ENCODE data around the gene STK36.

Gene STK36

GRCh38 chr2:218648088-218648786 lies 23.6 kb upstream of the STK36 start:
- TF ChIP-seq ZNF274 (IDR thresholded peaks at IDR 0.05; ENCODE audit: low read depth, low read length): no peak
- no peak for TF ChIP-seq YY1 (IDR thresholded peaks at IDR 0.05; ENCODE audit: insufficient read depth, insufficient read length)
- no peak for TF ChIP-seq SUZ12 (IDR thresholded peaks at IDR 0.05; ENCODE audit: extremely low read depth, insufficient read depth, insufficient read length)
- Histone ChIP-seq H3K36me3 (ENCODE audit: insufficient read depth, insufficient read length, low read length) (peaks cover 96% of the 10 kb centered on the region), H3K27me3 (ENCODE audit: insufficient read depth, insufficient read length) (no peaks in the 10 kb centered on the region), H3K4me1 (ENCODE audit: insufficient read depth, insufficient read length) (no peaks in the 10 kb centered on the region), H3K9me3 (ENCODE audit: insufficient read depth, low read length) (no peaks in the 10 kb centered on the region), H3K9ac (ENCODE audit: insufficient read length, low read depth) (no peak overlapping the region), H3K4me3 (ENCODE audit: insufficient read length, low read depth) (no peak overlapping the region)
- no peak for DNase-seq (ENCODE audit: low read depth, low spot score)

GRCh38 chr2:218648787-218649100 lies 23.1 kb upstream of the STK36 start:
- Histone ChIP-seq H3K4me1 (ENCODE audit: insufficient read depth, insufficient read length) (no peaks in the 10 kb centered on the region), H3K27me3 (ENCODE audit: insufficient read depth, insufficient read length) (no peaks in the 10 kb centered on the region), H3K9ac (ENCODE audit: insufficient read length, low read depth) (no peak overlapping the region), H3K4me3 (ENCODE audit: insufficient read length, low read depth) (no peak overlapping the region), H3K36me3 (ENCODE audit: insufficient read depth, insufficient read length, low read length) (peaks cover 95% of the 10 kb centered on the region), H3K9me3 (ENCODE audit: insufficient read depth, low read length) (no peaks in the 10 kb centered on the region)
- TF ChIP-seq SUZ12 (IDR thresholded peaks at IDR 0.05; ENCODE audit: extremely low read depth, insufficient read depth, insufficient read length): no peak
- TF ChIP-seq YY1 (IDR thresholded peaks at IDR 0.05; ENCODE audit: insufficient read depth, insufficient read length): no peak
- TF ChIP-seq ZNF274 (IDR thresholded peaks at IDR 0.05; ENCODE audit: low read depth, low read length): no peak
- DNase-seq (ENCODE audit: low read depth, low spot score): no peak

- Histone ChIP-seq H3K9ac (ENCODE audit: insufficient read length, low read depth) (no peak overlapping the region), H3K9me3 (ENCODE audit: insufficient read depth, low read length) (no peaks in the 10 kb centered on the region), H3K36me3 (ENCODE audit: insufficient read depth, insufficient read length, low read length) (peaks cover 77% of the 10 kb centered on the region), H3K4me1 (ENCODE audit: insufficient read depth, insufficient read length) (no peaks in the 10 kb centered on the region), H3K4me3 (ENCODE audit: insufficient read length, low read depth) (no peak overlapping the region), H3K27me3 (ENCODE audit: insufficient read depth, insufficient read length) (no peaks in the 10 kb centered on the region)
- no peak for DNase-seq (ENCODE audit: low read depth, low spot score)
- no peak for TF ChIP-seq SUZ12 (IDR thresholded peaks at IDR 0.05; ENCODE audit: extremely low read depth, insufficient read depth, insufficient read length)
- no peak for TF ChIP-seq YY1 (IDR thresholded peaks at IDR 0.05; ENCODE audit: insufficient read depth, insufficient read length)
- TF ChIP-seq ZNF274 (IDR thresholded peaks at IDR 0.05; ENCODE audit: low read depth, low read length): no peak
Observed at GRCh38 chr2:218655751-218656150, 16.1 kb upstream of the STK36 start.

- peak; percentile 48 for DNase-seq (ENCODE audit: low read depth, low spot score)
- Histone ChIP-seq H3K36me3 (ENCODE audit: insufficient read depth, insufficient read length, low read length) (peaks cover 81% of the 10 kb centered on the region), H3K4me3 (ENCODE audit: insufficient read length, low read depth) (peak overlapping the region; percentile 76), H3K27me3 (ENCODE audit: insufficient read depth, insufficient read length) (no peaks in the 10 kb centered on the region), H3K9me3 (ENCODE audit: insufficient read depth, low read length) (no peaks in the 10 kb centered on the region), H3K9ac (ENCODE audit: insufficient read length, low read depth) (peak overlapping the region; percentile 93), H3K4me1 (ENCODE audit: insufficient read depth, insufficient read length) (no peaks in the 10 kb centered on the region)
- TF ChIP-seq YY1 (IDR thresholded peaks at IDR 0.05; ENCODE audit: insufficient read depth, insufficient read length) (no peak), ZNF274 (IDR thresholded peaks at IDR 0.05; ENCODE audit: low read depth, low read length) (no peak), SUZ12 (IDR thresholded peaks at IDR 0.05; ENCODE audit: extremely low read depth, insufficient read depth, insufficient read length) (no peak)
Observed at GRCh38 chr2:218658671-218659257, 13.1 kb upstream of the STK36 start.

GRCh38 chr2:218659258-218659987 lies 12.5 kb upstream of the STK36 start, which contains the start of the genes BCS1L and ZNF142:
Gene BCS1L (plus strand): TSS chr2:218659683. CDS start chr2:218660988, 1,305 bp downstream.
Gene ZNF142 (minus strand): TSS chr2:218659623. CDS start chr2:218656429, 3,194 bp downstream.
- peak; percentile 85 for DNase-seq (ENCODE audit: low read depth, low spot score)
- TF ChIP-seq YY1 (IDR thresholded peaks at IDR 0.05; ENCODE audit: insufficient read depth, insufficient read length) (no peak), ZNF274 (IDR thresholded peaks at IDR 0.05; ENCODE audit: low read depth, low read length) (no peak), SUZ12 (IDR thresholded peaks at IDR 0.05; ENCODE audit: extremely low read depth, insufficient read depth, insufficient read length) (no peak)
- peak within 1 kb of the TSS; percentile 76 for H3K4me3 ChIP-seq (ENCODE audit: insufficient read length, low read depth)
- peaks cover 81% of the 10 kb centered on the region for H3K36me3 ChIP-seq (ENCODE audit: insufficient read depth, insufficient read length, low read length)
- H3K27me3 ChIP-seq (ENCODE audit: insufficient read depth, insufficient read length): no peaks in the 10 kb centered on the region
- H3K9me3 ChIP-seq (ENCODE audit: insufficient read depth, low read length): no peaks in the 10 kb centered on the region
- peak within 1 kb of the TSS; percentile 93 for H3K9ac ChIP-seq (ENCODE audit: insufficient read length, low read depth)
- H3K4me1 ChIP-seq (ENCODE audit: insufficient read depth, insufficient read length): no peaks in the 10 kb centered on the region

GRCh38 chr2:218659988-218660358 lies 11.9 kb upstream of the STK36 start:
- no peak for DNase-seq (ENCODE audit: low read depth, low spot score)
- no peaks in the 10 kb centered on the region for H3K4me1 ChIP-seq (ENCODE audit: insufficient read depth, insufficient read length)
- peaks cover 81% of the 10 kb centered on the region for H3K36me3 ChIP-seq (ENCODE audit: insufficient read depth, insufficient read length, low read length)
- peak overlapping the region; percentile 76 for H3K4me3 ChIP-seq (ENCODE audit: insufficient read length, low read depth)
- no peak for TF ChIP-seq YY1 (IDR thresholded peaks at IDR 0.05; ENCODE audit: insufficient read depth, insufficient read length)
- TF ChIP-seq ZNF274 (IDR thresholded peaks at IDR 0.05; ENCODE audit: low read depth, low read length): no peak
- TF ChIP-seq SUZ12 (IDR thresholded peaks at IDR 0.05; ENCODE audit: extremely low read depth, insufficient read depth, insufficient read length): no peak
- peak overlapping the region; percentile 93 for H3K9ac ChIP-seq (ENCODE audit: insufficient read length, low read depth)
- H3K9me3 ChIP-seq (ENCODE audit: insufficient read depth, low read length): no peaks in the 10 kb centered on the region
- H3K27me3 ChIP-seq (ENCODE audit: insufficient read depth, insufficient read length): no peaks in the 10 kb centered on the region

- Histone ChIP-seq H3K9ac (ENCODE audit: insufficient read length, low read depth) (no peak overlapping the region), H3K9me3 (ENCODE audit: insufficient read depth, low read length) (no peaks in the 10 kb centered on the region), H3K4me3 (ENCODE audit: insufficient read length, low read depth) (no peak overlapping the region), H3K4me1 (ENCODE audit: insufficient read depth, insufficient read length) (no peaks in the 10 kb centered on the region), H3K36me3 (ENCODE audit: insufficient read depth, insufficient read length, low read length) (peaks cover 79% of the 10 kb centered on the region), H3K27me3 (ENCODE audit: insufficient read depth, insufficient read length) (no peaks in the 10 kb centered on the region)
- DNase-seq (ENCODE audit: low read depth, low spot score): no peak
- no peak for TF ChIP-seq YY1 (IDR thresholded peaks at IDR 0.05; ENCODE audit: insufficient read depth, insufficient read length)
- no peak for TF ChIP-seq SUZ12 (IDR thresholded peaks at IDR 0.05; ENCODE audit: extremely low read depth, insufficient read depth, insufficient read length)
- no peak for TF ChIP-seq ZNF274 (IDR thresholded peaks at IDR 0.05; ENCODE audit: low read depth, low read length)
Observed at GRCh38 chr2:218662377-218662776, 9.5 kb upstream of the STK36 start.

All from NT2/D1 (cell line).